GM12878 (cell line): ENCODE measurements around the gene RTN3. TPM values are rescaled to one million over a fixed set of nuclear protein-coding genes. Genes with fewer than 3 reads are reported as not detected.

Experiments
- ATAC-seq: fragments of 200-7000 bp; cut with Tn5 transposase; 3 replicates; pipeline ENCODE4 v1.9.1; 2020; ENCODE audit warnings: mild to moderate bottlenecking, moderate library complexity
- BruUV-seq: library from RNA; stranded (reverse); fragments of 400-500 nt; replicated peaks from 2 replicates; lab custom pipeline; 2021; lab: Mats Ljungman, UMichigan
- CTCF ChIA-PET: fragments of 300-600 bp; sonication (Branson Sonifier 250); formaldehyde crosslinking; extraction: SDS; loops from one replicate; lab custom pipeline; 2021; ENCODE audit warnings: inconsistent platforms; lab: Yijun Ruan, JAX
- POLR2A ChIA-PET: fragments of 350-600 bp; formaldehyde crosslinking; extraction: SDS; loops from one replicate; lab custom pipeline; 2021; ENCODE audit warnings: inconsistent platforms; lab: Charles Lee
- RAD21 ChIA-PET: fragments of 300-600 bp; sonication (Branson Sonifier 250); formaldehyde crosslinking; loops from one replicate; lab custom pipeline; 2023; ENCODE audit warnings: antibody characterized with exemption; ENCODE audit not compliant: unreplicated experiment; lab: Charles Lee
- SMC1A ChIA-PET: fragments of 300-600 bp; sonication (Branson Sonifier 250); formaldehyde crosslinking; loops from one replicate; lab custom pipeline; 2023; ENCODE audit not compliant: unreplicated experiment, uncharacterized antibody; lab: Charles Lee
- DNase-seq: peaks from one replicate; pipeline ENCODE4 v3.0.0-alpha.2; 2011; ENCODE audit warnings: low read depth, low spot score
- FAIRE-seq: peaks from 3 replicates; lab custom pipeline; 2011; peaks lifted over from hg19 to GRCh38; lab: Jason Lieb, UNC
- H2AFZ ChIP-seq: 2 replicates; pipeline ENCODE4 v1.6.0; 2011; ENCODE audit warnings: low read depth, low read length, control low read depth; ENCODE audit not compliant: control insufficient read depth
- H3K27ac ChIP-seq: 2 replicates; pipeline ENCODE4 v1.5.1; 2011; ENCODE audit warnings: control low read depth; ENCODE audit not compliant: control insufficient read depth, insufficient read depth
- H3K27me3 ChIP-seq, 2 experiments: replicated peaks in 1 of 2; 2 replicates each; pipeline versions ENCODE4 v1.6.0 to v1.6.1; 2011; ENCODE audit warnings: low read length in 1 of 2; ENCODE audit not compliant: control insufficient read depth in 2 of 2, insufficient read depth in 2 of 2
- H3K36me3 ChIP-seq, 2 experiments: 2 replicates each; pipeline ENCODE4 v1.5.1; 2011; ENCODE audit warnings: low read length in 1 of 2; ENCODE audit not compliant: control insufficient read depth in 2 of 2, insufficient read depth in 2 of 2
- H3K4me1 ChIP-seq: 2 replicates; pipeline ENCODE4 v1.6.1; 2011; ENCODE audit warnings: mild to moderate bottlenecking, low read length, moderate library complexity, mixed read lengths; ENCODE audit not compliant: control insufficient read depth, insufficient read depth
- H3K4me2 ChIP-seq: 2 replicates; pipeline ENCODE4 v1.6.0; 2011; ENCODE audit warnings: control low read depth; ENCODE audit not compliant: control insufficient read depth, insufficient read depth
- H3K4me3 ChIP-seq: fragments of 200-600 bp; sonication (generic); 2 replicates; pipeline ENCODE4 v1.5.1; 2016
- H3K79me2 ChIP-seq: 2 replicates; pipeline ENCODE4 v1.6.0; 2011; ENCODE audit warnings: low read length; ENCODE audit not compliant: control insufficient read depth, insufficient read depth
- H3K9ac ChIP-seq: 2 replicates; pipeline ENCODE4 v1.8.0; 2011; ENCODE audit warnings: low read length, control low read depth, mixed read lengths; ENCODE audit not compliant: control insufficient read depth, insufficient read depth
- H3K9me3 ChIP-seq: replicated peaks from 3 replicates; pipeline ENCODE4 v1.5.1; 2011; ENCODE audit warnings: mild to moderate bottlenecking, low read length; ENCODE audit not compliant: control insufficient read depth, insufficient read depth
- H4K20me1 ChIP-seq: 2 replicates; pipeline ENCODE4 v1.6.0; 2011; ENCODE audit not compliant: control insufficient read depth, insufficient read depth
- CREB1 ChIP-seq: IDR thresholded peaks from 2 replicates; pipeline ENCODE4 v1.6.1; 2012; ENCODE audit warnings: low read depth, mild to moderate bottlenecking, inconsistent platforms
- CTCF ChIP-seq, 3 experiments: IDR thresholded peaks in 2 of 3; conservative IDR thresholded peaks in 1 of 3; 2 replicates each; pipeline ENCODE4 v1.5.1; 2011; ENCODE audit warnings: low read depth in 3 of 3, low read length in 3 of 3, mild to moderate bottlenecking in 3 of 3, control low read depth in 2 of 3, moderate library complexity in 2 of 3, inconsistent platforms in 1 of 3, mixed read lengths in 1 of 3; ENCODE audit not compliant: control insufficient read depth in 2 of 3, insufficient read depth in 1 of 3; ENCODE audit errors: extremely low read depth in 1 of 3
- FOXM1 ChIP-seq: IDR thresholded peaks from 2 replicates; pipeline ENCODE4 v1.6.1; 2012; ENCODE audit warnings: low read depth, mild to moderate bottlenecking, inconsistent platforms, low read length, moderate library complexity
- POLR2AphosphoS2 ChIP-seq: IDR thresholded peaks from 2 replicates; pipeline ENCODE4 v1.6.1; 2011; ENCODE audit warnings: low read depth, mild to moderate bottlenecking, low read length, improper control_type of control experiment, moderate library complexity
- RAD21 ChIP-seq: IDR thresholded peaks from 2 replicates; pipeline ENCODE4 v1.6.1; 2011; ENCODE audit warnings: mild to moderate bottlenecking, low read depth, low read length, moderate library complexity; ENCODE audit not compliant: insufficient read depth
- RB1 ChIP-seq: fragments of 450-650 bp; formaldehyde crosslinking; IDR thresholded peaks from 2 replicates; pipeline ENCODE4 v1.6.1; 2017; ENCODE audit warnings: mild to moderate bottlenecking, borderline replicate concordance
- SRF ChIP-seq, 2 experiments: IDR thresholded peaks; 2 replicates each; pipeline ENCODE4 v1.6.1; 2011; ENCODE audit warnings: low read depth in 2 of 2, low read length in 2 of 2, mild to moderate bottlenecking in 1 of 2, moderate library complexity in 1 of 2
- STAT3 ChIP-seq: IDR thresholded peaks from 2 replicates; pipeline ENCODE4 v1.6.1; 2011; ENCODE audit warnings: low read depth, low read length, improper control_type of control experiment
- TARDBP ChIP-seq: IDR thresholded peaks from 2 replicates; pipeline ENCODE4 v1.6.1; 2016; ENCODE audit warnings: borderline replicate concordance
- TCF12 ChIP-seq: IDR thresholded peaks from 2 replicates; pipeline ENCODE4 v1.6.1; 2011; ENCODE audit warnings: low read depth, mild to moderate bottlenecking, low read length
- ZZZ3 ChIP-seq: IDR thresholded peaks from 2 replicates; pipeline ENCODE4 v1.6.1; 2011; ENCODE audit warnings: low read depth; ENCODE audit not compliant: control insufficient read depth, insufficient read length
- WGBS: methylation state at CpG from one replicate; pipeline ENCODE4 v1.1.6; 2016; ENCODE audit warnings: low lambda C conversion rate; ENCODE audit not compliant: insufficient replicate concordance, insufficient coverage; ENCODE audit errors: missing lambda C conversion rate; 5-methylcytosine and 5-hydroxymethylcytosine counted together
- in situ Hi-C: fragments of 300-500 bp; cut with MboI; formaldehyde crosslinking; loops from 9 replicates; pipeline ENCODE4 v1.14.3; 2018; ENCODE audit warnings: mixed read lengths
- intact Hi-C: fragments of 100-400 bp; cut with micrococcal nuclease; formaldehyde crosslinking; loops from one replicate; pipeline ENCODE4 v1.14.2; 2022; ENCODE audit not compliant: unreplicated experiment
- polyA plus RNA-seq, 11 experiments: library from polyadenylated mRNA; depleted of rRNA in 4 of 11; unstranded in 6 of 11; stranded (reverse) in 5 of 11; fragments of >200 nt; fragmentation: Nextera tagmentation in 4 of 11; fragmentation: Illumina TruSeq in 1 of 11; extraction: Ambion mirVana in 4 of 11; extraction: Trizol in 1 of 11; gene quantifications; 1 replicate in 1 of 11; 2 replicates in 10 of 11; pipeline versions ENCODE4 v1.2.1 to v1.2.3, GENCODE V29; 2011 to 2016; ENCODE audit warnings: inconsistent platforms in 2 of 11, missing spikeins in 2 of 11, low read depth in 1 of 11
- total RNA-seq, 4 experiments: library from RNA; depleted of rRNA in 3 of 4; stranded (reverse); fragments of >200 nt in 3 of 4; fragmentation: Illumina TruSeq in 1 of 4; extraction: Trizol in 1 of 4; gene quantifications; 2 replicates each; pipeline versions ENCODE4 v1.2.1 to v1.2.3, GENCODE V29; 2013 to 2021

Gene RTN3
- total and polyA plus RNA-seq, 10 of the 15 experiments (the other 5 are each of a cell fraction or from before 2014, with no cell fraction given): 22.9 to 64.2 (median 47.0) TPM

- Histone ChIP-seq H3K9ac (no peak overlapping the region), H3K36me3 (no peaks in the 10 kb centered on the region), H2AFZ (no peak overlapping the region), H4K20me1 (no peaks in the 10 kb centered on the region), H3K9me3 (no peaks in the 10 kb centered on the region), H3K27ac (no peak overlapping the region), H3K79me2 (peaks cover 40% of the 10 kb centered on the region), H3K4me2 (no peak overlapping the region), H3K4me1 (peaks cover 7% of the 10 kb centered on the region), H3K27me3 (no peaks in the 10 kb centered on the region), H3K4me3 (no peak overlapping the region)
- no TSS peak for BruUV-seq
- ChIA-PET CTCF (interaction anchor here (0.8 to 6.2 kb wide), 3 partner anchors 10 to 65 kb away, joined by 5 to 70 read pairs (median 31); partner anchors contain the start of gene RTN3), SMC1A (interaction anchor here (0.6 kb wide), 1 partner anchor 9 kb away, joined by 4 read pairs; the partner anchor contains the start of gene RTN3), POLR2A (interaction anchor here (0.7 to 2.6 kb wide), 3 partner anchors 10 to 1509 kb away, joined by 4 to 21 read pairs (median 5); partner anchors contain the start of gene RTN3), RAD21 (interaction anchor here (1.4 to 2.3 kb wide), 2 partner anchors 10 to 107 kb away, joined by 3 to 20 read pairs; partner anchors contain the start of gene RTN3)
- intact Hi-C loops: loop anchor here (5.0 kb wide), 1 partner anchor 630 kb away; the partner anchor contains the start of gene CATSPERZ
- in situ Hi-C loops: no loop called here
- WGBS: 96% methylated on average over 16 of the region's 16 CpGs
- no peak for DNase-seq
- no peak for ATAC-seq
- FAIRE-seq: no peak
- no peak for TF ChIP-seq TARDBP
- no peak for TF ChIP-seq STAT3
- TF ChIP-seq RB1: no peak
- no peak for TF ChIP-seq FOXM1
- TF ChIP-seq TCF12: no peak
- TF ChIP-seq POLR2AphosphoS2: no peak
- no peak for TF ChIP-seq RAD21
- TF ChIP-seq SRF (IDR thresholded peaks at IDR 0.05; ENCODE audit: low read depth in 2 of 2, low read length in 2 of 2): no peak
- TF ChIP-seq ZZZ3: no peak
- TF ChIP-seq CREB1: no peak
- TF ChIP-seq CTCF (IDR thresholded peaks at IDR 0.05 in 2 of 3, conservative IDR thresholded peaks at IDR 0.05 in 1 of 3; ENCODE audit: control insufficient read depth in 2 of 3, extremely low read depth in 1 of 3, insufficient read depth in 1 of 3, low read depth in 3 of 3, low read length in 3 of 3): no peak
Observed at GRCh38 chr11:63672156-63672463, 9.2 kb upstream of the RTN3 start.
